C4-2B (cell line): ENCODE measurements around the gene SLC25A3.

Experiments
- H3K27ac ChIP-seq: fragments of 450-650 bp; 2 replicates; pipeline ENCODE4 v1.5.1; 2017
- ZFX ChIP-seq: fragments of 450-650 bp; IDR thresholded peaks from 2 replicates; pipeline ENCODE4 v1.6.1; 2017
- TF ChIP-seq, protein P1 (sequence below): fragments of 450-650 bp; conservative IDR thresholded peaks from 2 replicates; pipeline ENCODE4 v1.5.1; 2017; ENCODE audit warnings: mild to moderate bottlenecking

Gene SLC25A3

DNA sequence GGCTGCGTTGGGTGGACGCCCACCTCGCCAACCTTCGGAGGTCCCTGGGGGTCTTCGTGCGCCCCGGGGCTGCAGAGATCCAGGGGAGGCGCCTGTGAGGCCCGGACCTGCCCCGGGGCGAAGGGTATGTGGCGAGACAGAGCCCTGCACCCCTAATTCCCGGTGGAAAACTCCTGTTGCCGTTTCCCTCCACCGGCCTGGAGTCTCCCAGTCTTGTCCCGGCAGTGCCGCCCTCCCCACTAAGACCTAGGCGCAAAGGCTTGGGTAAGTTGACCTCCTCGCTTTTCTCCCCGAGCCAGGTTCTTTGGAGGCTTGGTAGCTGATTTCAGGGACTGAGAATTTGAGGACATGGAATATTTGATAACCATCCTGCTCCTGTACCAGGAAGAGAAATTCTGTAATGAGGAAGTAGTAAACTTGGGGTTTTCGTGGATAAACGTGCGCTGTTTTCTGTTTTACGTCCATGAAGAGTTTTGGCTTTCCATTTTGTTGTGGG, 52.1 kb downstream of the SLC25A3 start:
- peak overlapping the region; percentile 69 for H3K27ac ChIP-seq
- TF ChIP-seq ZFX, result no peak
- TF ChIP-seq, protein P1, sequence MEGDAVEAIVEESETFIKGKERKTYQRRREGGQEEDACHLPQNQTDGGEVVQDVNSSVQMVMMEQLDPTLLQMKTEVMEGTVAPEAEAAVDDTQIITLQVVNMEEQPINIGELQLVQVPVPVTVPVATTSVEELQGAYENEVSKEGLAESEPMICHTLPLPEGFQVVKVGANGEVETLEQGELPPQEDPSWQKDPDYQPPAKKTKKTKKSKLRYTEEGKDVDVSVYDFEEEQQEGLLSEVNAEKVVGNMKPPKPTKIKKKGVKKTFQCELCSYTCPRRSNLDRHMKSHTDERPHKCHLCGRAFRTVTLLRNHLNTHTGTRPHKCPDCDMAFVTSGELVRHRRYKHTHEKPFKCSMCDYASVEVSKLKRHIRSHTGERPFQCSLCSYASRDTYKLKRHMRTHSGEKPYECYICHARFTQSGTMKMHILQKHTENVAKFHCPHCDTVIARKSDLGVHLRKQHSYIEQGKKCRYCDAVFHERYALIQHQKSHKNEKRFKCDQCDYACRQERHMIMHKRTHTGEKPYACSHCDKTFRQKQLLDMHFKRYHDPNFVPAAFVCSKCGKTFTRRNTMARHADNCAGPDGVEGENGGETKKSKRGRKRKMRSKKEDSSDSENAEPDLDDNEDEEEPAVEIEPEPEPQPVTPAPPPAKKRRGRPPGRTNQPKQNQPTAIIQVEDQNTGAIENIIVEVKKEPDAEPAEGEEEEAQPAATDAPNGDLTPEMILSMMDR, result no peak

DNA sequence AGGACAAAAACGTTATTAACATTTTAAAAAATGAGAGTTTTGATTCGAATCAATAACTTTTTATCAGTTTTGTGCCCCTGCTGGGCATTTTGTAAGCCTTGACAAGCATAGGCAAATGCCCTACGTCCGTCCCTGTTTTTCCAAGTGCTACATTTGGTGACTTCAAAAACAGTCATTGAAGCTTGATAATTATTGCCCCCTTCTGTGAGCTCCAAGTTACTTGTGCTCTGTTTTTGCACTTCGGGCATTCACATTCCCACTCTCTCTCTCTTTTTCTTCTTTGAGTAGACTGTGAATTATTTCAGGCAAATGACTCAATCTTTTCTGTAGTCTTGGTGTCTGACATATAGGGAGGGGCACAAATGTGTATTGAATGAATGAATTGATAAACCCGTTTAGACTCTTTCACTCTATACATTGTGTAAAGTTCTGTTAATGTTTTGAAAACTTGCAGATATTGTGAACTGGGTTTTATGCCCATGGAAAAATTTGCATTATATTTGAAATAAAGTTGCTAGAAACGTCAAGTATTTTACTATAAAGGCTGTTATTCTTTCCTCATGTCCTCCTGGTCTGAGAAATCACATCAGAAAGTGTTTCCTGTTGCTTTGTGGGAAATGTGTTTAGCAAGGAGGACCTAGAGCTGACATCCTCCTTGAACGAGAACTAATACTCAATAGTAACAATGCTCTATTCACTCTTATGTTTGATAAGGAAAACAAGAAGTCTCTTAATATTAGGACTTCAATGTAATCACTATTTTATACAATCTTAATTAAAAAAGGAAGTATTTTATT, 53.0 kb downstream of the SLC25A3 start:
- H3K27ac ChIP-seq, result no peak overlapping the region

DNA sequence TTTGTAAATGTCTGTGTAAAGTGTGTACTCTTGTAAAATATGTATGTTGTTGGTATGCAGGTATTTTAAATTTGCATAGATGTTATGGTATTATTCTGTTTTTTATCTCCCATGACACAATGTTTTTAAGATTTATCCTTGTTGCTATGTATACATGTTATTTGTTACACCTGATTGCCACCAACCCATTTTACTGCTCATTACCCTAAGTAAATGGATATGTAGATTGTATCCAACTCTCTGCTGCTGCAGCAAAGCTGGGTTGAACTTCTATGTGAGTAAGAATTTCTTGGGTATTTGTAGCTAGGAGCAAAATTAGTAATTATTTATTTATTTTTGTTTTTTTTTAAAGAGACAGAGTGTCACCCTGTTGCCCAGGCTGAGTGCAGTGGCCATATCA, 57.8 kb downstream of the SLC25A3 start:
- H3K27ac ChIP-seq, result no peak overlapping the region
- TF ChIP-seq, protein P1, result no peak
- no peak for TF ChIP-seq ZFX

More for the DNA sequence above, 53.0 kb downstream of the SLC25A3 start:
- TF ChIP-seq ZFX, result no peak
- TF ChIP-seq, protein P1, result peak; percentile 17

DNA sequence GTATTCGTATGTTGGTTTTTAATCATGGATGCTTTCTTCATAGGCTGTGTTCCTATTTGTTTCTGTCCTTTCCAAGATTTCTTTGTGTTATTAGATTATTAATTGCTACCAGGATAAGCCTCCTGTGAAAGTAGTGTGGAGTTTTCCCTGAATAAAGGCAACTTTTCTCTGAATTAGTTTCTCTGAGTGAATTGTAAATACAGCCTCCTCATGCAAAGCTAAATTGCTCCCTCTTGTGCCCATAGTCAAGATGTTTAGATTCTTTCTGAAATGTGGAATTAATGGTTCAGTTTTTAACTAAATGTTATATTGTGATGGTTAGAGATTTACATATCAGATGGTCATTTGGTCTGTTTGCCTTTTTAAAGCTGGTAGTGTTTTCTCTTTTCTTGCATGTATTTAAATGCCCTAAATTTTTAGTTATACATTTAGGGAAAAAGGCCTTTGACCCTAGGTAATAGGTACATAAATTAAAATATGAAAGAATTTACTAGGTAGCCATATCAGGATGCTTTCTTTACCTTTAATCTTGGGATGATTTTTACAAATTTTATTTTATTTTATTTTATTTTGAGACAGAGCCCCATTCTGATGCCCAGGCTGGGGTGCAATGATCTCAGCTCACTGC, 60.5 kb downstream of the SLC25A3 start:
- TF ChIP-seq, protein P1, result peak; percentile 67
- no peak for TF ChIP-seq ZFX
- H3K27ac ChIP-seq, result no peak overlapping the region
